SHP77 treated with DMSO at 0.1 percent for 48 hours (cell line): Measurements from ENCODE around the gene GNAI2.

Experiments
- DNase-seq: peaks from one replicate; lab custom pipeline; 2025; lab: John Stamatoyannopoulos, UW

GNAI2 gene

GRCh38 chr3:50297896-50298725 lies 62.1 kb downstream of the GNAI2 start:
- no peak for DNase-seq

- DNase-seq: peak; percentile 91
Observed at GRCh38 chr3:50298836-50299637, 63.0 kb downstream of the GNAI2 start, which contains the start of the genes HYAL3 and NAA80. Gene HYAL3, minus strand, starts transcription at chr3:50299405. Its CDS starts 3,803 bp downstream, at chr3:50295602. Gene NAA80, minus strand, starts transcription at chr3:50299405. Its CDS starts 1,942 bp downstream, at chr3:50297463.

- DNase-seq: no peak
Observed at GRCh38 chr3:50299638-50299928, 63.6 kb downstream of the GNAI2 start.

GRCh38 chr3:50299929-50300680 lies 64.1 kb downstream of the GNAI2 start:
- DNase-seq: no peak

GRCh38 chr3:50300681-50301254 lies 64.8 kb downstream of the GNAI2 start:
- no peak for DNase-seq

- no peak for DNase-seq
Observed at GRCh38 chr3:50302095-50303012, 66.3 kb downstream of the GNAI2 start.

- DNase-seq: no peak
Observed at GRCh38 chr3:50303013-50303815, 67.2 kb downstream of the GNAI2 start, which contains the start of gene HYAL1. Gene HYAL1, minus strand, starts transcription at chr3:50303574. Its CDS starts 618 bp downstream, at chr3:50302956.

GRCh38 chr3:50304601-50305000 lies 68.6 kb downstream of the GNAI2 start:
- no peak for DNase-seq
